Measurements from ENCODE around the gene SMYD3.

SMYD3 gene

GRCh38 chr1:245908543-245908942 lies 598.5 kb downstream of the SMYD3 start (continued):
- TF ChIP-seq CTCF (tag by site-specific recombination; IDR thresholded peaks at IDR 0.05) (no peak), ZNF433 (tag by site-specific recombination; IDR thresholded peaks at IDR 0.05; ENCODE audit: low read depth) (no peak), ZNF692 (tag by site-specific recombination; IDR thresholded peaks at IDR 0.05) (no peak), ZFP69B (tag by site-specific recombination; IDR thresholded peaks at IDR 0.05) (no peak)

DNA sequence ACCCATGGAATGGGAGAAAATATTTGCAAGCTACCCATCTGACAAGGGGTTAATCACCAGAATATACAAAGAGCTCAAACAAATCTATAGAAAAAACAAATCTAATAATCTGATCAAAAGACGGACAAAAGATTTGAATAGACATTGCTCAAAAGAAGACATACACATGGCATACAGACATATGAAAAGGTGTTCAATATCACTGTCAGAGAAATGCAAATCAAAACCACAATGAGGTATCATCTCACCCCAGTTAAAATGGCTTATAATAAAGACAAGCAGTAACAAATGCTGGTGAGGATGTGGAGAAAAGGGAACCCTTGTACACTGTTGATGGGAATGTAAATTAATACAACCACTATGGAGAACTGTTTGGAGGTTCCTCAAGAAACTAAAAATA lies 600.9 kb downstream of the SMYD3 start:
- Histone ChIP-seq H3K4me3 (ENCODE audit: low read depth, low read length) (no peak overlapping the region), H3K4me1 (ENCODE audit: control insufficient read depth, insufficient read depth, low read length) (no peaks in the 10 kb centered on the region), H3K36me3 (ENCODE audit: control insufficient read depth in 2 of 2, insufficient read depth in 1 of 2, low read length in 2 of 2) (no peaks in the 10 kb centered on the region), H3K9me3 (ENCODE audit: control insufficient read depth, insufficient read depth, low read depth, low read length) (no peaks in the 10 kb centered on the region), H3K27ac (ENCODE audit: extremely low read depth, low read depth, low read length) (no peak overlapping the region)
- POLR2A ChIA-PET = no interaction called here
- CTCF ChIA-PET = no interaction called here
- TF ChIP-seq ZNF626 (tag by site-specific recombination; IDR thresholded peaks at IDR 0.05) = no peak
- TF ChIP-seq, protein P1, sequence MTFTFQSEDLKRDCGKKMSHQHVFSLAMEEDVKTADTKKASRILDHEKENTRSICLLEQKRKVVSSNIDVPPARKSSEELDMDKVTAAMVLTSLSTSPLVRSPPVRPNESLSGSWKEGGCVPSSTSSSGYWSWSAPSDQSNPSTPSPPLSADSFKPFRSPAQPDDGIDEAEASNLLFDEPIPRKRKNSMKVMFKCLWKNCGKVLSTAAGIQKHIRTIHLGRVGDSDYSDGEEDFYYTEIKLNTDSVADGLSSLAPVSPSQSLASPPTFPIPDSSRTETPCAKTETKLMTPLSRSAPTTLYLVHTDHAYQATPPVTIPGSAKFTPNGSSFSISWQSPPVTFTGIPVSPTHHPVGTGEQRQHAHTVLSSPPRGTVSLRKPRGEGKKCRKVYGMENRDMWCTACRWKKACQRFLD (tag by site-specific recombination; IDR thresholded peaks at IDR 0.05) = no peak
- no peak for TF ChIP-seq ZNF37A (tag by site-specific recombination; IDR thresholded peaks at IDR 0.05)
- no peak for TF ChIP-seq GLI4 (tag by site-specific recombination; IDR thresholded peaks at IDR 0.05)
- TF ChIP-seq, protein P2, sequence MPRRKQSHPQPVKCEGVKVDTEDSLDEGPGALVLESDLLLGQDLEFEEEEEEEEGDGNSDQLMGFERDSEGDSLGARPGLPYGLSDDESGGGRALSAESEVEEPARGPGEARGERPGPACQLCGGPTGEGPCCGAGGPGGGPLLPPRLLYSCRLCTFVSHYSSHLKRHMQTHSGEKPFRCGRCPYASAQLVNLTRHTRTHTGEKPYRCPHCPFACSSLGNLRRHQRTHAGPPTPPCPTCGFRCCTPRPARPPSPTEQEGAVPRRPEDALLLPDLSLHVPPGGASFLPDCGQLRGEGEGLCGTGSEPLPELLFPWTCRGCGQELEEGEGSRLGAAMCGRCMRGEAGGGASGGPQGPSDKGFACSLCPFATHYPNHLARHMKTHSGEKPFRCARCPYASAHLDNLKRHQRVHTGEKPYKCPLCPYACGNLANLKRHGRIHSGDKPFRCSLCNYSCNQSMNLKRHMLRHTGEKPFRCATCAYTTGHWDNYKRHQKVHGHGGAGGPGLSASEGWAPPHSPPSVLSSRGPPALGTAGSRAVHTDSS (tag by site-specific recombination; IDR thresholded peaks at IDR 0.05) = no peak
- TF ChIP-seq, protein P3, sequence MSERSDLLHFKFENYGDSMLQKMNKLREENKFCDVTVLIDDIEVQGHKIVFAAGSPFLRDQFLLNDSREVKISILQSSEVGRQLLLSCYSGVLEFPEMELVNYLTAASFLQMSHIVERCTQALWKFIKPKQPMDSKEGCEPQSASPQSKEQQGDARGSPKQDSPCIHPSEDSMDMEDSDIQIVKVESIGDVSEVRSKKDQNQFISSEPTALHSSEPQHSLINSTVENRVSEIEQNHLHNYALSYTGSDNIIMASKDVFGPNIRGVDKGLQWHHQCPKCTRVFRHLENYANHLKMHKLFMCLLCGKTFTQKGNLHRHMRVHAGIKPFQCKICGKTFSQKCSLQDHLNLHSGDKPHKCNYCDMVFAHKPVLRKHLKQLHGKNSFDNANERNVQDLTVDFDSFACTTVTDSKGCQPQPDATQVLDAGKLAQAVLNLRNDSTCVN (tag by site-specific recombination; optimal IDR thresholded peaks at IDR 0.05) = no peak
- no peak for TF ChIP-seq ZNF2 (tag by site-specific recombination; IDR thresholded peaks at IDR 0.05)
- no peak for TF ChIP-seq ZNF311 (tag by site-specific recombination; IDR thresholded peaks at IDR 0.05; ENCODE audit: borderline replicate concordance)
- TF ChIP-seq ZNF138 (tag by site-specific recombination; IDR thresholded peaks at IDR 0.05; ENCODE audit: borderline replicate concordance) = no peak
- no peak for TF ChIP-seq KLF10 (tag by site-specific recombination; IDR thresholded peaks at IDR 0.05)
- no peak for TF ChIP-seq ZBTB21 (tag by site-specific recombination; IDR thresholded peaks at IDR 0.05)
- TF ChIP-seq, protein P4, sequence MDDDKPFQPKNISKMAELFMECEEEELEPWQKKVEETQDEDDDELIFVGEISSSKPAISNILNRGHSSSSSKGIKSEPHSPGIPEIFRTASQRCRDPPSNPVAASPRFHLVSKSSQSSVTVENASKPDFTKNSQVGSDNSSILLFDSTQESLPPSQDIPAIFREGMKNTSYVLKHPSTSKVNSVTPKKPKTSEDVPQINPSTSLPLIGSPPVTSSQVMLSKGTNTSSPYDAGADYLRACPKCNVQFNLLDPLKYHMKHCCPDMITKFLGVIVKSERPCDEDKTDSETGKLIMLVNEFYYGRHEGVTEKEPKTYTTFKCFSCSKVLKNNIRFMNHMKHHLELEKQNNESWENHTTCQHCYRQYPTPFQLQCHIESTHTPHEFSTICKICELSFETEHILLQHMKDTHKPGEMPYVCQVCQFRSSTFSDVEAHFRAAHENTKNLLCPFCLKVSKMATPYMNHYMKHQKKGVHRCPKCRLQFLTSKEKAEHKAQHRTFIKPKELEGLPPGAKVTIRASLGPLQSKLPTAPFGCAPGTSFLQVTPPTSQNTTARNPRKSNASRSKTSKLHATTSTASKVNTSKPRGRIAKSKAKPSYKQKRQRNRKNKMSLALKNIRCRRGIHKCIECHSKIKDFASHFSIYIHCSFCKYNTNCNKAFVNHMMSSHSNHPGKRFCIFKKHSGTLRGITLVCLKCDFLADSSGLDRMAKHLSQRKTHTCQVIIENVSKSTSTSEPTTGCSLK (tag by site-specific recombination; IDR thresholded peaks at IDR 0.05) = no peak
- TF ChIP-seq YY2 (tag by site-specific recombination; IDR thresholded peaks at IDR 0.05) = no peak
- no peak for TF ChIP-seq PRDM2 (tag by site-specific recombination; IDR thresholded peaks at IDR 0.05; ENCODE audit: borderline replicate concordance)
- TF ChIP-seq GLIS1 (tag by site-specific recombination; IDR thresholded peaks at IDR 0.05) = no peak
- TF ChIP-seq ZXDB (tag by site-specific recombination; IDR thresholded peaks at IDR 0.05) = no peak
- no peak for TF ChIP-seq ZFP37 (tag by site-specific recombination; IDR thresholded peaks at IDR 0.05)
